Measurements from ENCODE around the gene TNC.

TNC gene

DNA sequence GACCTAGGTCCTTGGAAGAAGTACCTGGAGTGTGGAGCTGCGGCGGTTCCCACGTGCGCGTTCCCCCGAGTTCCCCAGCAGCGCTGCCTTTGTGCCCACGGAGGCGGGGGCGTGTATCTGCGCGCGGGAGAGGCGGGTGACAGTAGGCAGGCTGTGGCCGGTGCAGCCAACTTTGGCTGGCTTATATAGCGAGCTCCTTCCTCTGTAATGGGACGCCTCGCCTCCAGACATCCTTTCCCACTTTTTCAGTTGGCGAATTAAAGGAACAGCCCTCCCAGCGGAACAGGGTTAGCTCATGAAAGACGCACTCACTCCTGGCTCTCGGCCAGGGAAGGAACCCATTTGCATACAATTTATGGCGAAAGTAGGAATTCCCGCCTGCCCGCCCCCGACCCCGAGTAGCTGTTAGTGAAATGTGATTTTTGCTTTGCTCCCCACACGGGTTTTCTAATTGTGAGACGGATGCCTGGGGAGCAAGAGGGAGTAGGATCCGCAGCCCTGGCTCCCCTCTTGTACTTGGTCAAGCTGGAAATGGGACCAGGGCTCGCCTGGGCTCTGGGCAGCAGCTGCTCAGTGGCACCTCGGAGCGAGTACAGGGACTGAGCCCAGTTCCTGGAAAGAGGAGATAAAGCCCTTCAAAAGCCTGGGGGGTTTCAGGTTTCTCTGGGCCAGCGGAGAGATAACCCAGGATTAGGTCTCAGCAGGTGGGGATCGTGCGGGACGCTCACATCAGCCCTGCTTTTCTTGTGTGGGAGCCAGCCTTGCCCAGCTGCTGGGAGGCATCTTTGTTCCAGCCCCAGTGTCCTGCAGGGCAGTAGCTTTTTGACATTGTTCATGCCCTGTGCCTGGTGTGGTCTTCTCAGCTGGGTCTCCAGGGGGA, at the start of gene TNC:
TNC (minus strand) TSS at position 159 of the 880 bp plus-strand sequence. CDS start 27,139 bp downstream, outside the sequence.
- no peak for DNase-seq (ENCODE audit: low read depth)

DNA sequence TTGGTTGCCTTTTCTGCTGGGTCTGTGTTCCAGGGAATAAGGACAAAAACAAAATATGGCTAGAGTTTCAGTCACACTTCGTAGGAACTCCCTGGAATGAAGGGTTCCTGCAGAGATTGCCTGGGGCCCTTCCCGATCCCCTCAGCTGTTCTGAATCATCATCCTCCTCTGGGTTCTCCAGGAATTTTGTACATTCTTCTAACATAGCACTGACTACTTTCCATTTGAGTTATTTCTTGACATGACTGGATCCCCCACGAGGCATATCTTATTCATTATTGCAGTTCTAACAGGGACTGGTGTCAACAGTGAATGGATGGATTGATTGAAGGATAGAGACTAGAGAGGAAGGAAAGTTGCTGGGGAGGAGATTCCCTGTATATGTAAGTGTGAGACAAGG, 49.2 kb upstream of the TNC start:
- no peak for DNase-seq (ENCODE audit: low read depth)

DNA sequence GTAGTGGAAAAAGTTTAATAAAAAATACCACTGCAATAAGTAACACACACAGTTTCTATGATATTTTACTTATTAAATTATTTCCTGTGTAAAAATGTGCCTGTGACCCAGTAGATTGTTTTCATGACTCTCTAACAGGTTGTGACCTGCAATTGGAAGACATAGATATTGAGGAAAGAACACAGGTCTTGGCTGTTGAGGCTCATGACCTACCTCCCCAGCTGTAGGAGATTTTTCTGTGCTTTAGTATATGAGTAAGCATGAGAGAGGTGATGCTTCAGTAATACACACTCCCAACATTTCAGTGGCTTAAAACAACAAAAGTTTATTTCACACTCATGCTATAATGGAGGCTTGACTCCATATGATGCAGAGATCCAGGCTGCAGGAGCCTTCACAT, 47.3 kb upstream of the TNC start:
- no peak for DNase-seq (ENCODE audit: low read depth)

- DNase-seq (ENCODE audit: low read depth) = no peak
These were observed 46.6 kb upstream of the TNC start for GRCh38 chr9:115164511-115164974.

GRCh38 chr9:115162946-115163345, 45.0 kb upstream of the TNC start:
- no peak for DNase-seq (ENCODE audit: low read depth)

DNA sequence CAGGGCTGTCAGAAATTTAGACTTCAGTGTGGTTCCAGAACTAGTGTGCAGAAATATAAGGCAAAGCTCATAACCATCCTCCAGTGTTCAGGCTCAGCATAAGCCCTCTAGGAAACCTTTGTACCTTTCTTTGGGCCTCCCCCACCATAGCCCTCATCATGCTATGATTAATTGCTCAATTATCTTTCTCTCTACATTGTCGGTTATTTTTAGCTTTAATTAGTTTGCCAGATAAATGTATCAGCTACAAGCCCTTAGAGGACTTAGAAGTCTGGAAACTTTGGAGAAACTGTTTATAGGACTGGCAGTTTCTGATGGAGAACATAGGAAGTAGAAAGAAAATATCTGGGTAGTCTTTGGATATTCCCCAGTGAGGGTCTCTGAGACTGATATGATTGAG, 43.5 kb upstream of the TNC start:
- DNase-seq (ENCODE audit: low read depth) = no peak

DNA sequence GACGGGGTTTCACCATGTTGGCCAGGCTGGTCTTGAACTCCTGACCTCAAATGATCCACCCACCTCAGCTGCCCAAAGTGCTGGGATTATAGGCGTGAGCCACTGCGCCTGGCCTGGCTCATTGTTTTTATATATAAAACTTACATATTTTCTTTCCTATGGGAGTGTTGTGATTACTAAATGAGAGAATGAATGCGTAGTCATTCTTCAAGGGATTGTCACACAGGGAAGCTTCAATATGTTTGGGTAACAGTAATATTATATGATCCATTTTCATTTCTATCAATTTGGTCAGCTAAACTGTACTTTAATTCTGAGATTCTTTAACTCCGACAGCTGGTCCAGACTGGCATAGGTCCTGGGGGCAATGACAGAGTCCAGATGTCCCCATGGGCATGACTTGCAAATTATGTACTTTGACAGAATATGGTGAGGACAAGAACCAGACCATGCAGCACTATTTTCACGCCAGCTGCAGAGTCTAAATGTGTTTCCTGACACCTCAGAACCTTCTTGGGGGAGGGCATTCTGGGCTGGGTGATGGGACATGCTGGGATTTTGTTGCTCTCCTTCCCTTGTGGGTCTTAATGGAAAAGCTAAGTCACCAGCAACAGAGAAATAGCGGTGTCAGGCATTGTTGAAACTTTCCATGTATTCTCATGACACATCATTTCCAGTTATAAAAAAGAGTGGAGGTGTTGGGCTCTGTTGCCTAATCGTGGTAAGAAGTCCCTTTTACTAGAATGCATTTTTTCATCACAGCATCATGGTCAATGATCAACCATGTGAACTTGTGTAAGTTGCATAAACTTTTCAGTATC, 40.9 kb upstream of the TNC start:
- DNase-seq (ENCODE audit: low read depth) = no peak

DNA sequence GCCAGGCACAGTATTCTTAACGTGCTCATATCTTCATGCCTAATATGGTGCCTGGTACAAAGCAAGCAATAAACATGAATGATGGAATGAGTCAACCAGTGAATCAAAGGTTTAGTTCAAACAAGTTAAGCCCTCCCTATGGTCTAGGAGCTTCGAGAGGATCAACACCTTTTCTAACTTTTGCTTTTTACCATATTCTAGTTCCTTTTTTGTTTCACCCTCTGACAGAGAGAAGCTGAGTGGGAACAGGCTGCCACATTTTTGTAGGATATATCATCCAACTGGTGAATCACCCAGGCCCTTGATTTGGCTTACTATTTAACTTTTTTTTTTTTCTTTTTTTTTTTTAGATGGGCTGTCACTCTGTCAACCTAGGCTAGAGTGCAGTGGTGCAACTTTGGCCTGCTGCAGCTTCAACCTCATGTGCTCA, 39.3 kb upstream of the TNC start:
- DNase-seq (ENCODE audit: low read depth) = no peak

- no peak for DNase-seq (ENCODE audit: low read depth)
These were observed 37.1 kb upstream of the TNC start for GRCh38 chr9:115155037-115155436.

DNA sequence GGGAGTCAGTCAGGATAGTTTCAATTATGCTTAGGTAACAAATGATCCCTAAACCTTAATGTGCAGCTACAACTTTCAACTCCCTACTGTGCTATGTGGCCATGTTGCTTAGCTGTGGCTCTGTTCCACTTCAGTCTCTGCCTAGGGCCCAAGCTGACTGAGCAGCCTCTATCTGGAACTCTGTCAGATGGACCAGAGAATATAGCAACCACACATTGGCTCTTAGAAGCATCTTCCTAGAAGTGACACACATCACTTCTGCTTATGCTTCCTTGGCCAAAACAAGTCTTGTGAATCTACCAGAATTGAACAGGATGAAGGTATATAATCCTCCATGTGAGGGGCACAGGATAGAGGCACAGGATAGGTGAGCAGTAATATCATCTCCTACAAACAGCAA, 36.7 kb upstream of the TNC start:
- DNase-seq (ENCODE audit: low read depth) = no peak

- DNase-seq (ENCODE audit: low read depth) = no peak
These were observed 34.4 kb upstream of the TNC start for GRCh38 chr9:115152281-115152820.

DNA sequence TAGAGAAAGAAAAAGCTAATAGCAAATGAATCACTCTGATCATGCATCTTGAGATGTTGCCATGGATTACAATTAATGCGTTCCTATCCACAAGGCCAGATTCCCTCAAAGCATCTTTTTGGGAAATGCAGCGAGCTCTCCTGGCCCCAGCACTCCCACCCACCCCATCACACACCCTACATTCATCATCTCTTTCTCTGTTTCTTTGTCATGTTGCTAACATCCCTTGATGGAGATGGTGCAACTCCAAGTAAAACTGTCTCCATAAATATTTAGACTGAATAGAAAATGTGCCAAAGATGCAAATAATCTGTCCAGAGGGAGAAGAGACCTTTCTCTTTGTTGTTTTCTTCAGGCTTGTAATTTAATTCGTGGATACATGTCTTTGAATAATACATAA, 30.8 kb upstream of the TNC start:
- DNase-seq (ENCODE audit: low read depth) = no peak

DNA sequence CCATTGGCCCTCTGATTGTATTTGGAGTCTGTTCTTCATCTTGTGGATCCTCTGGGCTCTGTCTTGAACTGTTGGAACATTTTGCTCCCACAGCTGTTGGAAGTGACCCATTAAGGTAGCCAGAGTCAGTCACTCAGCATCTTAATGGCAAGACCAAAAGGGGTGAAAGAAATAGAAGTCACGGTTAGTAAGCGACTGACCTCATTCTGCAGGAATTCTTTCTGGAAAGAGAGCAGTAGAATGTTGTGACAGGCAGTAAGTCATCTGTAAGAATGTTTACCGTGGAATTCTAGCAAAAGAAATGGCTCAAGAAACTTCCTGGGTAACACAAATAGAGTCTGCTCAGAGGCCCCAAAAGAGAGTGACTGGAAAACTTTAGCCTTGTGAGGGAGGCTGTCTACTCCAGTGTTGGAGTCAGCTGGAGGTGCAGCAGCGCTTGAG, 28.6 kb upstream of the TNC start:
- no peak for DNase-seq (ENCODE audit: low read depth)

DNA sequence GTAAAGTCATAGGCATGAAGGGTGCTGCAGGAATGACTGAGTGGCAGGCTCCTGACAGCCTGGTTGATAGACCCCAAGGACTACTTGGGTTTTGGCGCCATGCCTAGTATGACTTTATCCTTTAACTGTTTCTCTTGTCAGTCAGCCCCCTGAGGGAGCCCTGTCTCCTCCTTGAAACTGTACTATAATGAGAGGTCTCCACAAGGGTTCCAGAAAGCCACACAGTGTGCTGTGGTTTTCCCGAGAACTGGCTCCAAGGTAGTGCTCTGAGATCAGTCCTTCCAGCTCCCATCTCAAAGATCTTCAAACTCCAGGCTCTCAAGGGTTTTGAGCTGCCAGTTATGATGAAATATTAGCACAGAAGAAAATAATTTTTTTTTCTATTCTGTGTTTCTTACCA, 26.7 kb upstream of the TNC start:
- no peak for DNase-seq (ENCODE audit: low read depth)

- DNase-seq (ENCODE audit: low read depth) = no peak
These were observed 25.7 kb upstream of the TNC start for GRCh38 chr9:115143689-115144088.

DNA sequence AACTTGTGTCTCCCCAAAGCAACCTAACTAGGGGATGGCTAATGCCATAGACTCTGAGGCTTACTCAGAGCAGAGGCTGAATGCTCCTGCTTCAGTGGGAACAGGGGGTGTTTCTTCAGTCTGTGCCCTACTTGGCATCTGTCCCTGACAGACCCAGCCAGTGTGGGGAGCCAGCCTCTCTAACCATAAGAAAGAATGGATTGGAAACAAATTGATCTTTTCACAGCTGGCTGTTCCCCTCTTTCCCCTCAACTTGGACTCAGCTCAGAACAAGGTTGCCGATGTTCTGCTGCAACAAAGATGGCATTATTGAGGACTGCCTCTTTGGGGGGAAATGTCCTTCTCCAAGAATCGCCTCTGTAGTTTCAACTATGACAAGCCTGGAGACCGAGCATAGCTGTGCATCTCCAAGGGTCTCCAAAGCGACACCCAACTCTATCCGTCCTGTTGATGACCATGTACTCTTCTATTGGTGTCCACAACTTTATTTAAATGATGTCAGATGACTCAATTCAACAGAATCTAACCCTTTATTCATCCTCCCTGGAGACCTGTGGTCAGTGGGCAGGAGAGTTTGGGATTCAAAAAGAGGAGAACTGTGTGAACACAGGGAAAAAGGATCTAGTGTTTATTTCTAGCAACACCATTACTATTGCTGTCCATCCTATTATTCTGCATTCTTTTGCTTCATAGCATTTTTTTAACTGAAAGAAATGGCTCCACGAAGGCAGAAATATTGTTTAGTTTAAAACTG, 24.7 kb upstream of the TNC start:
- no peak for DNase-seq (ENCODE audit: low read depth)

DNA sequence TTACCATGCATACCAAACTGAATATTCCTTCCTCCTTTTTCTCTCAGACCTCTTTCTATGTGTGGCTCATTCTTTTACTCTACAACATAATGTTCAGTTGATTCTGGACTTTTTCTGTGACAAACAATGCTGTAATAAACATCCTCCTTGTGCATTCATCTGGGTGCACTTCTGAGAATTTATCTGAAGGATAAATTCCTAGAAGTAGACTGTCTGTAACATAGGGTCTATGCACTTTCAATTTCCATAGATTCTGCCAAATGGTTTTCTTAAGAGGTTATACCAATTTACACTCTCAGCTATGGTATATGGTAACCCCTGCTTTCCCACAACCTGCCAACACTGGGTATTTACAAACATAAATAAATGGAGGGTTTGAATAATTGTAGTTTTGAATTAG, 24.1 kb upstream of the TNC start:
- DNase-seq (ENCODE audit: low read depth) = no peak

DNA sequence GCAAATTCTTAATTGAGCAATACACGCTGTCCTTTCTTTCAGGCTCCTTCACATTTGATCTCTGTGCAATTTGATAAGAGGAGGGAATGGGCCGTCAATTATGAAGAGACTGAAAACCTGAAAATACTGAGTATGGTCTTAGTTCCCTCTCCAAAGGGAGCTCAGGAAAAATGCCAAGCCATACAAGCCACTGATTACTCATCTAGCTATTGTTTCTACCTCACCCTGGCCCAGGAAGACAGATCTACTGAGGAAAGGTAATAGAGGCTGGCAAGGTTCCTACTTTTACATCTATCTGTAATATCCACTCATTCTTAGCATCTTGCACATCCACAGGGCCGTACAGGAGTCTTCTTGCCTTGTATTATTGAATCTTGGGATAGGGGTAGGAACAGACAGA, 23.7 kb upstream of the TNC start:
- DNase-seq (ENCODE audit: low read depth) = no peak

- DNase-seq (ENCODE audit: low read depth) = no peak
These were observed 20.2 kb upstream of the TNC start for GRCh38 chr9:115138151-115138550.

DNA sequence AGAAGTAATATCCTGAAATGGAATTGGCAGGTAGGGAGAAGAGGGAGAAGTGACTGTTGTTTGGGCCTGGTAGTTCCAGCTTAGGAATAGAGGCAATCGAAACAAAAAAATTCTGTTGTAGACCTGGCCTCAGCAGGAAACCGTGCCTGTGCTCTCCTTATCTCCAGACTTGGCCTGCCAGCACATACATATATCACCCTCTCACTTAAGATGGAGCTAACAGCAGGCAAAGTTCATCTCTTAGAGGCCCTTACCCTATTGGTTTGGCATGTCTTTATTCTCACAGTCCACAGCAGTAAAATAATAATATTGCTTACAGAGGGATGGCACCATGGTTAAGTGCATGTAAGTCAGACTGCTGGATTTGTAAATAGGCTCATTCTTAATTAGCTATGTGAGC, 19.6 kb upstream of the TNC start:
- no peak for DNase-seq (ENCODE audit: low read depth)

DNA sequence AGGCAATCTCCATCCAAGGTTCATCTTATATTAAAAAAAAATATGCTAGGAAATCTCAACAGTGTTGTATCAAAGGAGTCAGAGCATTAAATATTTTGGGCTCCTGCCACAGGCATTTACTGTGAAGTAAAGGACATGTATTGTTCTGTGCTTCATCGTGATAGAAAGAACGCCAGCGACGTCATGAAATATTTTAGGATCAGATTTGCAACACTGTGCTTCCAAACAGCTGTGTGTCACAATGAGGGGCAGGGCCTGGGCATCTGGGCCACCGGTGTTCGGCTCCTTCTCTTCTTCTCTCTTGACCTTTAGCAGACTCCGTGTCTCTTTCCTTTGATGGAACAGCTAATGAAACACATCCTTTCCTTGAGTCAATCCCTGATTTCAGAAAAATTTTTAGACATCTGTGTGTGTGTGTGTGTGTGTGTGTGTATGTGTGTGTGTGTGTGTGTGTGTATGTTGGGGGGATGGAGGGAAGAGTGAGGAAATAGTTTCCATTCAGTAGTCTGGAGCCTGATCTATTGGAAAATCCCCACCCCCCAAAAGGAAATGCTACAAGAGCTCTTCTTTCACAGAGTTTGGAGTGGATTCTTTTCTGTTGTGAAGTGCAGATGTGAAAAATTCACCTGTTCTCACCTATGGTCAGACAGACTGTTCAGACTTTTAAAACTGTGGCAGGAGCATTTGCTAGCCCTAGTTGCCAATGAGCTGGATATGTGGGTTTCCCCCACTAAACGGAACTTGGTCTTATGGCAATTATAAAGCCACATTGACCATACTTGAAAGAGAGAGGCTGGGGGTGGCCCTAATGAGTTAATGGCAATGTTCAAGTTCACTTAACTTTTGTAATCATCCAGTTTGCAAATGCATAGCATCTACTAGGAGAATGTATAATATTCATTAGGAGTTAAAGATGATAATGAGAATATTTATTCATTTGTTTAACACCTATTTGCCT, 18.1 kb upstream of the TNC start:
- no peak for DNase-seq (ENCODE audit: low read depth)

All from stimulated activated CD8-positive, alpha-beta memory T cell treated with anti-CD3 and anti-CD28 coated beads, Interleukin-12 subunit alpha, Interleukin-12 subunit beta, amount 100 ng/mL, for 4 hours (primary cell).